ENCODE measurements around the gene VAV3.
"Not testable (repeated sequence)": the region's sequence is repeated elsewhere in the genome, so short reads cannot be mapped to it uniquely, and the experiment has no call there.

VAV3 gene

GRCh38 chr1:107668762-107669161, 296.2 kb downstream of the VAV3 start:
- Mint-ChIP-seq H3K4me3 (no peak overlapping the region), H3K4me1 (ENCODE audit: low read depth) (no peaks in the 10 kb centered on the region), H3K9me3 (no peaks in the 10 kb centered on the region), H3K27ac (no peak overlapping the region), H3K27me3 (no peaks in the 10 kb centered on the region), H3K36me3 (ENCODE audit: low read depth) (no peaks in the 10 kb centered on the region)
- no peak for DNase-seq

DNA sequence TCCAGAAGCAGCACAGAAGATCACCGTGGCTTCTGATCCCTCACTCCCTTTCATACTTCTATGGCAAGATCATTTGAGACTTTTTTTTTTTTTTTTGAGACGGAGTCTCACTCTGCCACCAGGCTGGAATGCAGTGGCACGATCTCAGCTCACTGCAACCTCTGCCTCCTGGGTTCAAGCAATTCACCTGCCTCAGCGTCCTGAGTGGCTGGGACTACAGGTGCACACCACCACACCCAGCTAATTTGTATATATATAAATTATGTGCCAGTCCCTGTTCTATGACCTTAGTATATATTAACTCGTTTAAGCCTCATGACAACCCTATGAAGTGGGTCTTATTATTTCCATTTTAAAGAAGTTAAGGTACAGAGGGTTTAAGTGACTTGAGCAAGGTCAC, 298.5 kb downstream of the VAV3 start:
- Mint-ChIP-seq H3K9me3 (no peaks in the 10 kb centered on the region), H3K27me3 (no peaks in the 10 kb centered on the region), H3K4me3 (no peak overlapping the region), H3K27ac (no peak overlapping the region), H3K36me3 (ENCODE audit: low read depth) (no peaks in the 10 kb centered on the region), H3K4me1 (ENCODE audit: low read depth) (no peaks in the 10 kb centered on the region)
- DNase-seq = no peak

DNA sequence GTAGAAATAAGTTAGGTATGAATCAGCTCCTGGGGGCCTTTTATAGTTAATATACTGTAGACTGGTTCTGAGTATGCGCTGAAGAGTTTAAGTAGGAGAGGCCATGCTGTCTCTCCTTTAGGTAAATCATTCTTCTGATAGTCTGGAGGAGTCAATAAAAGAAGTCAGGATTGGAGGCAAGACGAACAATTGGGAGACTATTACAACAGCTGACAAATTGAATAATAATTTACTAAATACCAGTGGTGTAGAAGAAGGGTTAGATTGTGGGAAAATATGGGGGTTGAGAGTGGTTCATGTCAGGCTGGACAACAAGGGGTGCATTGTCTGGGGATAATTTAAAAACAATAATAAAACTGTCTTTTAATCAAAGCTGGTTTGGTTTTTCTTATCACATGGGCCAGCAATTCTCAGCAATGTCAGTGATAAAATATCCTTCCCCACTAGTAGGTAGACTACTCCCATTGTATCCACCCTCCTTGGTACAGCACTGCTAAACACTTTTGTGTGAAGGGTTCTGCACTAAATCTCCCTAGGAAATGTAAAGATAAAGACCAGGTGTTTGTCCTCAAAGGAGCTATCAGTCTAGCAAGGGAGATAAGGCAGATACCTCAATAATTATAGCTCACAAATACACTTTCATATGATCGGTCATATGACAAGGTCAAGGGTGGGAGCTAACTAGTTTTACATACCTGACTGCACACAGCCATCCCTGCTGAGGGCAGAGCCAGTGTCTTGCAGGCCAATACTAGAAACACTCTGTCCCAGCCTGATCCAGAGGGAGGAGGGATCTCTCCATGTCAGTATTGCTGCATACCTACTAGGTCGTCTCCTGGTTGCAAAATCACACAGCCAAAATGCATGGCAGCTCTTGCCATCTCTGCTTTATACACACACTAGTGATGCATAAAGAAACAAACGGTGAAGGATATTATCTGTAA, 299.7 kb downstream of the VAV3 start:
- H3K9me3 Mint-ChIP-seq = no peaks in the 10 kb centered on the region
- H3K36me3 Mint-ChIP-seq (ENCODE audit: low read depth) = no peaks in the 10 kb centered on the region
- no peak overlapping the region for H3K4me3 Mint-ChIP-seq
- no peak for DNase-seq
- no peak overlapping the region for H3K27ac Mint-ChIP-seq
- H3K4me1 Mint-ChIP-seq (ENCODE audit: low read depth) = no peaks in the 10 kb centered on the region
- no peaks in the 10 kb centered on the region for H3K27me3 Mint-ChIP-seq

GRCh38 chr1:107662971-107663370, 302.0 kb downstream of the VAV3 start:
- Mint-ChIP-seq H3K27ac (no peak overlapping the region), H3K4me3 (no peak overlapping the region), H3K4me1 (ENCODE audit: low read depth) (no peaks in the 10 kb centered on the region), H3K9me3 (no peaks in the 10 kb centered on the region), H3K27me3 (no peaks in the 10 kb centered on the region), H3K36me3 (ENCODE audit: low read depth) (no peaks in the 10 kb centered on the region)
- DNase-seq = no peak

DNA sequence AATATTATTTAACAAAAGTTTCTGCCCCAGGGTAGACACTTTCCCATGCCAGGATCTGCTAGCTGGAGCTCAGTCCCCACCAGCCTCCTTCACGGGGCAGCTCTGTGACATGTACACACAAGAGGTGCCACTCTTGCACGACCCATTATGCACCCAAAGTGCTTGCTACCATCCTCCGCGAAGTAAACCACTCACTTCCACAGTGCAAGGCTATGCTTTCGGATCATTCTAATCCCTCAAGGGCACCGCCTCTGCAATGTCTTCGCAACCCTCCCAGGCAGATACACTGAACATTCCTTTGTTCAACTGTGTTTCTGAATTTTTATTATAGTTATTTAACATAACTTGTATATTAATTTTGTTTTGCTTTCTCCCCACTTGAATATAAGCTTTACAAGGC, 303.8 kb downstream of the VAV3 start:
- no peaks in the 10 kb centered on the region for H3K4me1 Mint-ChIP-seq (ENCODE audit: low read depth)

GRCh38 chr1:107659961-107660360, 305.0 kb downstream of the VAV3 start:
- DNase-seq = no peak
- Mint-ChIP-seq H3K27me3 (no peaks in the 10 kb centered on the region), H3K36me3 (ENCODE audit: low read depth) (no peaks in the 10 kb centered on the region), H3K4me3 (no peak overlapping the region), H3K4me1 (ENCODE audit: low read depth) (no peaks in the 10 kb centered on the region), H3K9me3 (no peaks in the 10 kb centered on the region), H3K27ac (no peak overlapping the region)

More for the DNA sequence above, 303.8 kb downstream of the VAV3 start:
- Mint-ChIP-seq H3K27me3 (no peaks in the 10 kb centered on the region), H3K9me3 (no peaks in the 10 kb centered on the region), H3K4me3 (no peak overlapping the region), H3K27ac (no peak overlapping the region), H3K36me3 (ENCODE audit: low read depth) (no peaks in the 10 kb centered on the region)
- no peak for DNase-seq

GRCh38 chr1:107657356-107657755, 307.6 kb downstream of the VAV3 start:
- Mint-ChIP-seq H3K27me3 (no peaks in the 10 kb centered on the region), H3K36me3 (ENCODE audit: low read depth) (no peaks in the 10 kb centered on the region), H3K4me1 (ENCODE audit: low read depth) (no peaks in the 10 kb centered on the region), H3K4me3 (no peak overlapping the region), H3K9me3 (no peaks in the 10 kb centered on the region), H3K27ac (no peak overlapping the region)
- DNase-seq = no peak

DNA sequence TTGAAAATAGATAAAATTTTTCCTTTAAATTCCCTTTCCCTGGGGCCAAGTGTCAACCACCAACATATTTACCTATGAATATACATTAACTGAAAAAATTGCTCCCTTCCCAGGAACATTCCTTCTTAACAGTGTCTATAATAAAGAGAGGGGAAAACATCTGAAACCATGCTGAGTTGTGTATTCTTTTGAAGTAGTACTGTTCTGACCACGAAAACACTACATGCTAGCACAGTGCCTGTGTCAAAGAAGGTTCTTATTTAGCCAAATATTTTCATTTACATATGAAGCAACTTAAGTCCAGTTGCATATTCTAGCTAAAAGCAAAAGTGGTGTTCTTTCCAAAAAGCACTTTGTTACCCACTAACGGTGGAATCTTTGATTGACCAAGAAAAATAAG, 311.2 kb downstream of the VAV3 start:
- H3K27ac Mint-ChIP-seq = no peak overlapping the region
- H3K4me3 Mint-ChIP-seq = no peak overlapping the region
- H3K9me3 Mint-ChIP-seq = no peaks in the 10 kb centered on the region
- no peaks in the 10 kb centered on the region for H3K36me3 Mint-ChIP-seq (ENCODE audit: low read depth)
- DNase-seq = no peak
- H3K4me1 Mint-ChIP-seq (ENCODE audit: low read depth) = no peaks in the 10 kb centered on the region
- no peaks in the 10 kb centered on the region for H3K27me3 Mint-ChIP-seq

DNA sequence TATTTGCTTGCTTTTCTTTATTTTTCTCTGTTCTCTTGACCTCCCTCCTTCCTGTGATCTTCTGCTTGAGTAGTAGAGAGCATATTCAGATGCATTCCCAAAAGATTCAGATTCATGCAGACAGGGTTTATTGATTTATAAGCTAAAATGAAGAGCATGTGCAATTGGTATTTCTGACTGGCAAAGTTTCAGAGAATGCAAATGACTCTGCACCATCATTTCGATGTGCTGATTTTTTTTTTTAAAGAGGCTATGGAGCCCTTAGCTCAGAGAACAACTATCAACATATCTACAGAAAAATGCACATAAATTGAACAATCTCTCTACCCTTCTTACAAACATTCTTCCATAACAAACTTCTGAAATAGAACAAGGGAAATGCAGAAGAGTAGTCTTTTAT, 312.0 kb downstream of the VAV3 start:
- no peak overlapping the region for H3K4me3 Mint-ChIP-seq
- H3K36me3 Mint-ChIP-seq (ENCODE audit: low read depth) = no peaks in the 10 kb centered on the region
- H3K4me1 Mint-ChIP-seq (ENCODE audit: low read depth) = no peaks in the 10 kb centered on the region
- H3K9me3 Mint-ChIP-seq = no peaks in the 10 kb centered on the region
- H3K27me3 Mint-ChIP-seq = no peaks in the 10 kb centered on the region
- DNase-seq = no peak
- no peak overlapping the region for H3K27ac Mint-ChIP-seq

- H3K36me3 Mint-ChIP-seq (ENCODE audit: low read depth); H3K27ac Mint-ChIP-seq; H3K4me3 Mint-ChIP-seq: not testable (repeated sequence)
Measured at GRCh38 chr1:107650825-107651224, 314.2 kb downstream of the VAV3 start.

GRCh38 chr1:107649023-107649422, 316.0 kb downstream of the VAV3 start:
- Mint-ChIP-seq H3K36me3 (ENCODE audit: low read depth) (no peaks in the 10 kb centered on the region), H3K27ac (no peak overlapping the region), H3K27me3 (no peaks in the 10 kb centered on the region), H3K4me1 (ENCODE audit: low read depth) (no peaks in the 10 kb centered on the region), H3K4me3 (no peak overlapping the region), H3K9me3 (no peaks in the 10 kb centered on the region)
- no peak for DNase-seq

More at GRCh38 chr1:107650825-107651224, 314.2 kb downstream of the VAV3 start:
- not testable (repeated sequence) for H3K9me3 Mint-ChIP-seq; H3K4me1 Mint-ChIP-seq (ENCODE audit: low read depth); H3K27me3 Mint-ChIP-seq; DNase-seq

DNA sequence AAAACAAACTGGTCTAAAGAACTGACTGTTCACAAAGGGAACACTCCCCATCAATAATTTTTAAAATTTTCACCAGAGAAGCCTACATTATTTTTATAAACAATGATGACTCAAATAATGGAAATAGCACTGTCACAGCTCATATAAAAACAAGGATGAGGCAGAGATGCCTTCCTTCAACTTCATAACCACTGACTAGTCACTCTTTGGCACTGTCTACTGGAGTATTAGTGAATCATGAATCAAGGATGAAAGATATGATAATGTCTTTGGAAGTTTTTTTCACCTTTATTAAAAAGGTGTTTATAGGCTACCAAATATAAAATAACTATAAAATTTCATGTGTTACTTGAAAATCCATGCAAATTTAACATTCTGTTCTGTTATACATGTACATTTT, 316.9 kb downstream of the VAV3 start:
- H3K27ac Mint-ChIP-seq = no peak overlapping the region
- no peaks in the 10 kb centered on the region for H3K27me3 Mint-ChIP-seq
- no peaks in the 10 kb centered on the region for H3K4me1 Mint-ChIP-seq (ENCODE audit: low read depth)
- no peaks in the 10 kb centered on the region for H3K9me3 Mint-ChIP-seq
- DNase-seq = no peak
- no peak overlapping the region for H3K4me3 Mint-ChIP-seq
- H3K36me3 Mint-ChIP-seq (ENCODE audit: low read depth) = no peaks in the 10 kb centered on the region

- Mint-ChIP-seq H3K36me3 (ENCODE audit: low read depth) (peaks cover 1% of the 10 kb centered on the region), H3K4me1 (ENCODE audit: low read depth) (no peaks in the 10 kb centered on the region), H3K27ac (no peak overlapping the region), H3K4me3 (no peak overlapping the region), H3K9me3 (no peaks in the 10 kb centered on the region), H3K27me3 (no peaks in the 10 kb centered on the region)
- DNase-seq = no peak
Measured at GRCh38 chr1:107647012-107647411, 318.0 kb downstream of the VAV3 start.

DNA sequence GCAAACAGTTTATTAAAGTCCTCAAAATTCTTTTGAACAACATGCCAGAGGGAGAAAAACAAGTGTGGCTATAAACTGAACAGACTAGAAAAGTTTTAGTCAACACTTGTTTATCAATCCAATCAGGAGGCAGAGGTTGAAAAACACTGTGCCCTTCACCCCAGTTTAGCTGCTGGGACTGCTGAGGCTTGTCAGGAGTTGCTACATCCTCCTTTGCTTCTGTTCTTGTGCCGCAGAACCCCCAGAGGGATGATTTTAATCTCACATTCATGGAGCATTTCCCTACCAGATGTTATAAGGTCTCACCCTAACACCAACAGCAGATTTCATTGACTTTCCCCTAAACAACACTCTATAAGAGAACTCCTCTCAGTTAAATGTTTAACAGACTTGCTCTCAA, 321.2 kb downstream of the VAV3 start:
- H3K27ac Mint-ChIP-seq = no peak overlapping the region
- DNase-seq = no peak
- H3K4me3 Mint-ChIP-seq = no peak overlapping the region
- H3K4me1 Mint-ChIP-seq (ENCODE audit: low read depth) = no peaks in the 10 kb centered on the region
- H3K27me3 Mint-ChIP-seq = no peaks in the 10 kb centered on the region
- H3K9me3 Mint-ChIP-seq = no peaks in the 10 kb centered on the region
- H3K36me3 Mint-ChIP-seq (ENCODE audit: low read depth) = peaks cover 11% of the 10 kb centered on the region

GRCh38 chr1:107640207-107640606, 324.8 kb downstream of the VAV3 start:
- H3K4me1 Mint-ChIP-seq (ENCODE audit: low read depth) = no peaks in the 10 kb centered on the region

More at GRCh38 chr1:107640207-107640606, 324.8 kb downstream of the VAV3 start:
- Mint-ChIP-seq H3K27ac (no peak overlapping the region), H3K27me3 (no peaks in the 10 kb centered on the region), H3K36me3 (ENCODE audit: low read depth) (peaks cover 11% of the 10 kb centered on the region), H3K4me3 (no peak overlapping the region), H3K9me3 (no peaks in the 10 kb centered on the region)
- DNase-seq = no peak

All from activated T-cell treated with anti-CD3 and anti-CD28 coated beads, Interleukin-2, amount 50 U/mL, for 24 hours (primary cell).